ENCODE results near the gene BPNT1.
A peak's percentile ranks its signal among the peaks of the same experiment; 100 is the strongest.
"Not testable (repeated sequence)": the region's sequence is repeated elsewhere in the genome, so short reads cannot be mapped to it uniquely, and the experiment has no call there.

BPNT1 gene

DNA sequence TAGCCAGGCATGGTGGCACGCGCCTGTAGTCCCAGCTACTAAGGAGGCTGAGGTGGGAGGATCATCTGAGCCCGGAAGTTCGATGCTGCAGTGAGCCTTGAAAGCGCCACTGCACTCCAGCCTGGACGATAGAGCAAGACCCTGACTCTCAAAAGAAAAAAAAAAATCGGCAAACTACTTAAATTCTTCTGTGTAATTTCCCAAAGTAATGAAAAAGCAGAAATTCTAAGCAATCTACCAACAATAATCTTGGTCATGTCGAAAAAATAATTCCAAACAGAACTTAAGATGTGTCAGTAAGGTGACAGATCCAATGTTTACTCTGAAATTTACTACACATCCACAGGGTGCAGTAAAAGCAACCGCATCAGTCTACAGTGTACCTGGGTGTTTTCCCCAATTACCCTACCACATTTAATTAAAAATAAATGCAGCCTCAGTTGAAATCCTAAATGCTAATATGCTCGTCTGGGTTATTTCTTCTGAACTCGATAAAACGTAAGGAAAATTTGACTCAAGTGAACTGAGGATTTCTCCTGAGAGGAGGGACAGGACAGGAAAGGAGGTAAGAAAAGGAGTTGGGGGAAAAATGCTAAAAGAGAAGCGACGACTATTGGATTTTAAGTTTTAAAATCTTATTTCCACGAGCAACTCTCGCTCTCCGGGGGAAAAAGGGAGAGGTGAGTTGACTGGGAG is 44.1 kb downstream of the BPNT1 start:
- H3K4me3 ChIP-seq (ENCODE audit: low read depth, low read length), result peak overlapping the region; percentile 85
- TF ChIP-seq, protein P1, sequence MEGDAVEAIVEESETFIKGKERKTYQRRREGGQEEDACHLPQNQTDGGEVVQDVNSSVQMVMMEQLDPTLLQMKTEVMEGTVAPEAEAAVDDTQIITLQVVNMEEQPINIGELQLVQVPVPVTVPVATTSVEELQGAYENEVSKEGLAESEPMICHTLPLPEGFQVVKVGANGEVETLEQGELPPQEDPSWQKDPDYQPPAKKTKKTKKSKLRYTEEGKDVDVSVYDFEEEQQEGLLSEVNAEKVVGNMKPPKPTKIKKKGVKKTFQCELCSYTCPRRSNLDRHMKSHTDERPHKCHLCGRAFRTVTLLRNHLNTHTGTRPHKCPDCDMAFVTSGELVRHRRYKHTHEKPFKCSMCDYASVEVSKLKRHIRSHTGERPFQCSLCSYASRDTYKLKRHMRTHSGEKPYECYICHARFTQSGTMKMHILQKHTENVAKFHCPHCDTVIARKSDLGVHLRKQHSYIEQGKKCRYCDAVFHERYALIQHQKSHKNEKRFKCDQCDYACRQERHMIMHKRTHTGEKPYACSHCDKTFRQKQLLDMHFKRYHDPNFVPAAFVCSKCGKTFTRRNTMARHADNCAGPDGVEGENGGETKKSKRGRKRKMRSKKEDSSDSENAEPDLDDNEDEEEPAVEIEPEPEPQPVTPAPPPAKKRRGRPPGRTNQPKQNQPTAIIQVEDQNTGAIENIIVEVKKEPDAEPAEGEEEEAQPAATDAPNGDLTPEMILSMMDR (IDR thresholded peaks at IDR 0.05; ENCODE audit: insufficient read depth, low read depth, low read length, missing control alignments), result no peak
- peak; percentile 54 for DNase-seq (ENCODE audit: low read depth)

DNA sequence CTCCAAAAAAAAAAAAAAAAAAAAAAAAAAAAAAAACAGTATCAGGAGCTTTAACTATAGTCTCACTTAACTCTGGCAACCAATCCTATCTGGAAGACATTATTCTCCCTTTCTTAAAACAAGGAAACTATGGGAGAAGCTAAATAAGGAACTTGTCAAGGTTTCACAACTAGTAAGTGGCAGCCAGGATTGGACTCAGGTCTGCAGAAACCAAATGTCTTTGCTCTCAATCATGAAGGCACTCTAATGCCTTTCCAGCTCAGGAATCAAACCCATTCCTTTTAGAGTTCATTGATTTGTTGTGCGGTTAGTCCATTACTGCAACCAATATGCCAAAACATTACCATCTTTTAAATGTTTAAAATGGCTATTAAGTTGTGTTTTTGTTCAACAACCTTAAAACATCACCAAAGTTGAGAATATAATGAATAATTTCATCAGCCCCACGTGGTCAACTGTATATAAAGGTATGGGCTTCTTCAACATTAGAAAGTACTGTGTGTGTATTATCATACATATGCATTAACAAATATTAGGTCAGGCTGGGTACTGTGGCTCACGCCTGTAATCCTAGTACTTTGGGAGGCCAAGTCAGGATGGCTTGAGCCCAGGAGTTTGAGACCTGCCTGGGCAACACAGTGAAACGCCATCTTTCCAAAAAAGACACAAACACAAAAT is 44.8 kb downstream of the BPNT1 start:
- H3K4me3 ChIP-seq (ENCODE audit: low read depth, low read length), result peak overlapping the region; percentile 85
- TF ChIP-seq, protein P1 (IDR thresholded peaks at IDR 0.05; ENCODE audit: insufficient read depth, low read depth, low read length, missing control alignments), result no peak
- DNase-seq (ENCODE audit: low read depth), result no peak

DNA sequence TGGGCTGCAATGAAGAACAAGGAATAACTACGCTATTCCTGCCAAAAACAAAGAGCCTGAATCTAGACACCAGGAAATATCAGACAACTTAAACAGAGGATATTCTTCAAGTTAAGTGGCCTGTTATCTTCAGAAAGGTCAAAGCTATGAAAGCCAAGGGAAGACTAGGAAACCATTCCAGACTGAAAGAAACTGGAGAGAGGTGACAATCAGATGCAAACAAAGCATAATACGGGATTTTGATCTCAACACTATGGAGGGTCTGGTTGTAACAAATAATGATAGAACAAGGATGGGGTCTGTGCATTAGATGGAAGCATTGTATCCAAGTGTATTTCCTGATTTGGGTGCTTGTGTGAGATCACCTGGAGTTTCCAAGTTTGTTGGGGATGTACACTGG is 45.9 kb downstream of the BPNT1 start:
- TF ChIP-seq, protein P1 (IDR thresholded peaks at IDR 0.05; ENCODE audit: insufficient read depth, low read depth, low read length, missing control alignments), result no peak
- no peak overlapping the region for H3K4me3 ChIP-seq (ENCODE audit: low read depth, low read length)
- DNase-seq (ENCODE audit: low read depth), result no peak

DNA sequence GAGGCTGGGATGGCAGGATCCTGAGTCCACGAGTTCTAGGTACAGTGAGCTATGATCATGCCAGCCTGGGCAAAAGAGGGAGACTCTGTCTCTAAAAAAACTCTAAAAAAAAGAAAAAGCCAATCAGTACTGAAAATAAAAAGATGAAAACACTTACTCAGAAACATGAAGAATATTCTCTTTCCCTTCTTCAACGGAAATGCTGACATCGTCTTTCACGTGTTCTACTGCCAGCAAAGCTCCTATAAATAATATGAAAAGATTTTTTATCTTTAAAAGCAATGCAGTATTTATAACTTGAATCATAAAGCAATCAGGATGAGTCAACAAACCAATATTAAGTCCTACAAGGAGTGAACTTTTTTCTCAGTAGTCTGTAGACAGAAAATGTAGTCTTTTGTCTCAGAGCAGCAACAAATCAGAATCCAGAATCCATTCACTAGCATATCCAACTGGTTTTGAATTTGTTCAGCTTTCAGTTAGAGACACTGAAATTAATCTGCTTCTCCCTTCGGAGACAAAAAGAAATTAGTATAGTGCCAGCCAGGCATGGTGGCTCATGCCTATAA is 49.5 kb downstream of the BPNT1 start:
- TF ChIP-seq, protein P1 (IDR thresholded peaks at IDR 0.05; ENCODE audit: insufficient read depth, low read depth, low read length, missing control alignments), result no peak
- DNase-seq (ENCODE audit: low read depth), result no peak
- no peak overlapping the region for H3K4me3 ChIP-seq (ENCODE audit: low read depth, low read length)

DNA sequence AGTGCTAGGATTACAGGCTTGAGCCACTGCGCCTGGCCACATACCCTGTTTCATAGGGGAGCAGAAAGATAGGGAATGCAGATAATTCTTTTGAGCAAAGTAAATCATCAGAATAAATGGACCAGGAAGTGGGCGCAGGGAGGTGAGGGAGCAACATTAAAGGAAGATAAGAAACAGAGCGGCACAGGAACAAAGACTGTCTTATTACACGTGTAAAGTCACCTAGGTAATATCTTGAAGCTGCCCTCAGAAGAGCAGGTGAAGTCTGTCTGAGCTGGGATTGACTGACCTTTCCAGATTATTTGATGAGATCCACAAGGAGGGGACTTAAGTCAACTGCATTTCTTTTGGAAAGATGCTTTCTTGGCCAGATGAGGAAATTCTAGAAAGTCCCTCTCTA is 50.9 kb downstream of the BPNT1 start:
- TF ChIP-seq, protein P1 (IDR thresholded peaks at IDR 0.05; ENCODE audit: insufficient read depth, low read depth, low read length, missing control alignments), result no peak

DNA sequence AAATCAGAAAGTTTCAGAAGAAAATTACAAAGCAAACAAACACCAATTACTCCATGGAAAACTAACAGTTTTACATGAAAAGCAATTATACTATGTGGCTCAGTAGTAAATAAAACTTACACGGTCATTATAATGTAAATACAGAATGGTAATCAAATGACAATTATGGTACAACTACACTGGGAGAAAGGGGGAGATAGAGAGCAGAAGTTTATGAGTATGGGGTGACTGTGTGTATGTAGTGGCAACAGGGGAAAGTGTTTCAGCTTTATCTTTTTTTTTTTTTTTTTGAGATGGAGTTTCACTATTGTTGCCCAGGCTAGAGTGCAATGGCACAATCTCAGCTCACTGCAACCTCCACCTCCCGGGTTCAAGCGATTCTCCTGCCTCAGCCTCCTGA is 51.8 kb downstream of the BPNT1 start:
- not testable (repeated sequence) for DNase-seq (ENCODE audit: low read depth)

More for the DNA sequence above, 50.9 kb downstream of the BPNT1 start:
- H3K4me3 ChIP-seq (ENCODE audit: low read depth, low read length), result no peak overlapping the region
- no peak for DNase-seq (ENCODE audit: low read depth)

DNA sequence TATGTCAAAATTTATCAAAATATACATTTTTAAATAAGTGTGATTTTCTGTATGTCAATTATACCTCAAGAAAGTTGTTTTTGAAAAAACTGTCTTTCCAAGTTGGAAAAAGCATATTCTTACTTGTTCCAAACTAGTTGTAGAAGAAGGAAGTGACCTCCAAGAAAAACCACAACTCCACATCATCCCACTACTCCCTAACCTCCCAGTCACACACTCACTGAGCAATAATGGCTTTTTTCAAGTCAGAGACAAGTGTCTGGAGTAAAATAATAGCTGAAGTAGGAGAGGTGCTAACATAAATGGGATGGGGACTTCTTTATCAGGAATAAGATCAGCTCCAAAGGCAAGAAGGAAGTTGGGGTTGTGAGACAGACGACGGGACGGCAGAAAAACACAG is 56.7 kb downstream of the BPNT1 start:
- DNase-seq (ENCODE audit: low read depth), result no peak
- TF ChIP-seq, protein P1 (IDR thresholded peaks at IDR 0.05; ENCODE audit: insufficient read depth, low read depth, low read length, missing control alignments), result no peak

More for the DNA sequence above, 51.8 kb downstream of the BPNT1 start:
- H3K4me3 ChIP-seq (ENCODE audit: low read depth, low read length), result not testable (repeated sequence)

More for the DNA sequence above, 56.7 kb downstream of the BPNT1 start:
- no peak overlapping the region for H3K4me3 ChIP-seq (ENCODE audit: low read depth, low read length)
